HepG2 (cell line): ENCODE data around the gene LANCL2. TPM values are rescaled to one million over a fixed set of nuclear protein-coding genes. Genes with fewer than 3 reads are reported as not detected.

Experiments used
- ATAC-seq: fragments of 200-7000 bp; cut with Tn5 transposase; 3 replicates; pipeline ENCODE4 v1.9.1; 2020; ENCODE audit warnings: mild to moderate bottlenecking, moderate library complexity
- BruUV-seq: library from RNA; stranded (reverse); fragments of 400-500 nt; replicated peaks from 2 replicates; lab custom pipeline; 2021; lab: Mats Ljungman, UMichigan
- CTCF ChIA-PET: fragments of 300-600 bp; formaldehyde crosslinking; extraction: SDS; loops from one replicate; lab custom pipeline; 2021; ENCODE audit warnings: low total read pairs, inconsistent platforms, low intra/inter-chr PET ratio; lab: Yijun Ruan, JAX
- POLR2A ChIA-PET: fragments of 350-600 bp; sonication (Branson Sonifier 250); formaldehyde crosslinking; loops from one replicate; lab custom pipeline; 2020; ENCODE audit warnings: antibody characterized with exemption, inconsistent platforms; lab: Yijun Ruan, JAX
- DNase-seq: peaks from one replicate; pipeline ENCODE4 v3.0.0-alpha.2; 2015; ENCODE audit warnings: low spot score
- FAIRE-seq: peaks from 3 replicates; lab custom pipeline; 2011; peaks lifted over from hg19 to GRCh38; lab: Jason Lieb, UNC
- H2AFZ ChIP-seq: one replicate; pipeline ENCODE4 v1.6.1; 2011; ENCODE audit warnings: low read length, inconsistent platforms
- H3K27ac ChIP-seq: fragments of 300-600 bp; 3 replicates; pipeline ENCODE4 v1.8.0; 2011; ENCODE audit warnings: mixed run types, mild to moderate bottlenecking, mixed read lengths, low read length, inconsistent platforms; ENCODE audit not compliant: insufficient read depth; ENCODE audit errors: extremely low read length
- H3K27me3 ChIP-seq, 2 experiments: fragments of 200-600 bp in 1 of 2; 2 replicates in 1 of 2; 3 replicates in 1 of 2; pipeline versions ENCODE4 v1.6.0 to v1.8.0; 2011; ENCODE audit warnings: low read length in 2 of 2, mild to moderate bottlenecking in 2 of 2, moderate library complexity in 2 of 2, inconsistent platforms in 1 of 2; ENCODE audit not compliant: insufficient read depth in 2 of 2, control insufficient read depth in 1 of 2
- H3K36me3 ChIP-seq, 2 experiments: fragments of 200-600 bp in 1 of 2; replicated peaks in 1 of 2; 2 replicates in 1 of 2; 3 replicates in 1 of 2; pipeline versions ENCODE4 v1.5.1 to v1.8.0; 2011; ENCODE audit warnings: low read length in 2 of 2, inconsistent platforms in 1 of 2; ENCODE audit not compliant: insufficient read depth in 2 of 2, control insufficient read depth in 1 of 2
- H3K4me1 ChIP-seq: 2 replicates; pipeline ENCODE4 v1.5.1; 2012; ENCODE audit warnings: low read length, inconsistent platforms; ENCODE audit not compliant: insufficient read depth
- H3K4me2 ChIP-seq: 2 replicates; pipeline ENCODE4 v1.6.0; 2011; ENCODE audit warnings: low read depth, low read length, inconsistent platforms
- H3K4me3 ChIP-seq, 3 experiments: fragments of 200-600 bp in 1 of 3; sonication (generic), shearing (Covaris generic) in 1 of 3; replicated peaks in 1 of 3; 2 replicates each; pipeline ENCODE4 v1.5.1; 2011 to 2016; ENCODE audit warnings: low read length in 3 of 3, inconsistent platforms in 2 of 3, low read depth in 2 of 3, mild to moderate bottlenecking in 2 of 3, control low read depth in 1 of 3, mixed read lengths in 1 of 3; ENCODE audit not compliant: insufficient read depth in 1 of 3
- H3K79me2 ChIP-seq: one replicate; pipeline ENCODE4 v1.6.1; 2011; ENCODE audit warnings: low read length, inconsistent platforms; ENCODE audit not compliant: insufficient read depth
- H3K9ac ChIP-seq: 2 replicates; pipeline ENCODE4 v1.6.0; 2011; ENCODE audit warnings: mild to moderate bottlenecking, low read depth, low read length, inconsistent platforms; ENCODE audit not compliant: insufficient read depth
- H3K9me3 ChIP-seq: 2 replicates; pipeline ENCODE4 v1.5.1; 2012; ENCODE audit warnings: mild to moderate bottlenecking, low read length
- H4K20me1 ChIP-seq: 2 replicates; pipeline ENCODE4 v1.6.0; 2011; ENCODE audit warnings: inconsistent platforms, mild to moderate bottlenecking, low read length, moderate library complexity; ENCODE audit not compliant: insufficient read depth
- CREB1 ChIP-seq, 2 experiments: fragments of 450-650 bp in 1 of 2; IDR thresholded peaks; 2 replicates each; pipeline ENCODE4 v1.6.1; 2016 to 2017; ENCODE audit warnings: control low read depth in 1 of 2, mild to moderate bottlenecking in 1 of 2, missing compliant biosample characterization in 1 of 2, missing genetic modification characterization in 1 of 2
- GTF2F1 ChIP-seq: fragments of 150-350 bp; IDR thresholded peaks from 2 replicates; pipeline ENCODE4 v1.6.1; 2014; ENCODE audit warnings: low read length
- MEIS2 ChIP-seq: sonication (generic); formaldehyde crosslinking; IDR thresholded peaks from 2 replicates; pipeline ENCODE4 v1.9.0; 2021; ENCODE audit warnings: mild to moderate bottlenecking, missing genetic modification reagents
- MYC ChIP-seq: sonication (generic); formaldehyde crosslinking; IDR thresholded peaks from 2 replicates; pipeline ENCODE4 v1.9.0; 2021; ENCODE audit warnings: missing genetic modification reagents, borderline replicate concordance
- TEAD3 ChIP-seq: optimal IDR thresholded peaks from 2 replicates; pipeline ENCODE3; 2016; ENCODE audit warnings: borderline replicate concordance
- TOPORS ChIP-seq: sonication (generic); formaldehyde crosslinking; IDR thresholded peaks from 2 replicates; pipeline ENCODE4 v1.8.0; 2023; ENCODE audit warnings: mild to moderate bottlenecking, missing genetic modification reagents
- ZNF496 ChIP-seq: sonication (generic); formaldehyde crosslinking; IDR thresholded peaks from 2 replicates; pipeline ENCODE4 v1.8.1; 2023; ENCODE audit warnings: mild to moderate bottlenecking, moderate library complexity, missing genetic modification reagents; ENCODE audit not compliant: insufficient replicate concordance
- ZNF790 ChIP-seq: sonication (generic); formaldehyde crosslinking; IDR thresholded peaks from 2 replicates; pipeline ENCODE4 v1.8.0; 2022; ENCODE audit warnings: missing genetic modification reagents, mild to moderate bottlenecking, borderline replicate concordance
- WGBS: methylation state at CpG from one replicate; pipeline ENCODE4 v1.1.6; 2017; ENCODE audit warnings: low lambda C conversion rate; 5-methylcytosine and 5-hydroxymethylcytosine counted together
- in situ Hi-C: cut with HindIII; loops from 2 replicates; pipeline ENCODE4 v1.10.0; 2017; ENCODE audit warnings: low pct_unique_long_range_greater_than_20kb; ENCODE audit not compliant: extremely low pct_ligation_motif_present
- intact Hi-C: fragments of 100-400 bp; cut with micrococcal nuclease; formaldehyde crosslinking; loops from one replicate; pipeline ENCODE4 v1.10.0; 2022; ENCODE audit not compliant: unreplicated experiment
- polyA plus RNA-seq, 8 experiments: library from polyadenylated mRNA; depleted of rRNA in 3 of 8; stranded (reverse) in 7 of 8; unstranded in 1 of 8; fragments of >200 nt; fragmentation: Illumina TruSeq in 4 of 8; extraction: Trizol in 4 of 8; gene quantifications; 2 replicates each; pipeline versions ENCODE4 v1.2.1 to v1.2.3, GENCODE V29; 2011 to 2016; ENCODE audit warnings: low read depth in 4 of 8, missing spikeins in 1 of 8, mixed read lengths in 1 of 8; ENCODE audit not compliant: insufficient read depth in 1 of 8
- total RNA-seq, 5 experiments: library from RNA; depleted of rRNA; stranded (reverse); fragments of >200 nt; fragmentation: Illumina TruSeq; extraction: Trizol; gene quantifications; 2 replicates each; pipeline ENCODE4 v1.2.3, GENCODE V29; 2016; ENCODE audit warnings: low read depth in 1 of 5
- TF ChIP-seq, protein P1 (sequence below): sonication (generic); IDR thresholded peaks from 2 replicates; pipeline ENCODE4 v1.6.1; 2016; ENCODE audit warnings: low read depth, borderline replicate concordance
- TF ChIP-seq, protein P2 (sequence below): IDR thresholded peaks from 2 replicates; pipeline ENCODE4 v1.6.1; 2018; ENCODE audit warnings: missing genetic modification reagents, mild to moderate bottlenecking, missing compliant biosample characterization
- TF ChIP-seq, protein P3 (sequence below): sonication (generic); formaldehyde crosslinking; IDR thresholded peaks from 2 replicates; pipeline ENCODE4 v1.8.1; 2023; ENCODE audit warnings: mild to moderate bottlenecking, missing genetic modification reagents
- TF ChIP-seq, protein P4 (sequence below): sonication (generic); formaldehyde crosslinking; IDR thresholded peaks from 2 replicates; pipeline ENCODE4 v1.5.0; 2020; ENCODE audit warnings: mild to moderate bottlenecking, missing genetic modification reagents

LANCL2 gene
- total and polyA plus RNA-seq, 2 of the 13 experiments (the other 11 are each of a cell fraction or from before 2014, with no cell fraction given) = 10.0 to 13.8 TPM

DNA sequence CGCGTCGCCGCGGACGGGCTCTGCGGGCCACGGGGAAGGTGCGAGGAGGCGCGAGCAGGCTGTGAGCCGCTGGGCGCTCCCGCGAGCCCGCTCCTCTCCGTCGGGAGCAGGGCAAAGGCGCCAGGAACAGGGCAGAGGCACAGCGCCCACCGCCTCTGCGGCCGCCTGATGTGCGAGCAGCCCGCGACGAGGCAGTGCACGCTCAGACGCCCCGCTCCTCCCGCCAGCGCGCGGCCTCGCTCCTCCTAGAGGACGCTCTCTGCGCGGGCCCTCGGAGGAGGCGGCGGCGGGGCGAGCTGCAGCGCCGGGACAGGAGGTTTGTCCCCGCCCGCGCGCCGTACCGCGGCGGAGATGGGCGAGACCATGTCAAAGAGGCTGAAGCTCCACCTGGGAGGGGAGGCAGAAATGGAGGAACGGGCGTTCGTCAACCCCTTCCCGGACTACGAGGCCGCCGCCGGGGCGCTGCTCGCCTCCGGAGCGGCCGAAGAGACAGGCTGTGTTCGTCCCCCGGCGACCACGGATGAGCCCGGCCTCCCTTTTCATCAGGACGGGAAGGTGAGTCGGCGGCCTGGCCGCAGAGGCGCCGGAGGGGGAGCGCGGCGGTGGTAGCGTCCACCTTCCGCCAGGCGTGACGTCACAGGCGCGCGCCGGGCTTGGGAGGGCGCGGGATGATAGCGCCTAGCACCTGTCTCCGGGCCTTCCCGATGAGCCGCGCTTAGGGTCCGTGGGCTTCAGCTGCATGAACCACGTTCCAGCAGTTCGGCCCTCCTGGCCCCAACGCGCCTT lies 731 bp downstream of the LANCL2 start (continued):
- TF ChIP-seq, protein P1, sequence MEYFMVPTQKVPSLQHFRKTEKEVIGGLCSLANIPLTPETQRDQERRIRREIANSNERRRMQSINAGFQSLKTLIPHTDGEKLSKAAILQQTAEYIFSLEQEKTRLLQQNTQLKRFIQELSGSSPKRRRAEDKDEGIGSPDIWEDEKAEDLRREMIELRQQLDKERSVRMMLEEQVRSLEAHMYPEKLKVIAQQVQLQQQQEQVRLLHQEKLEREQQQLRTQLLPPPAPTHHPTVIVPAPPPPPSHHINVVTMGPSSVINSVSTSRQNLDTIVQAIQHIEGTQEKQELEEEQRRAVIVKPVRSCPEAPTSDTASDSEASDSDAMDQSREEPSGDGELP = peak; percentile 46; the same call in 1 of the 2 replicates
- TF ChIP-seq MEIS2 (peak; percentile 65), TOPORS (CRISPR knock-in tag) (0 out of 2 replicates have a peak, but pooled peaks have one; percentile 89), TEAD3 (CRISPR knock-in tag) (peak; percentile 46), GTF2F1 (no peak), ZNF496 (CRISPR knock-in tag) (no peak)
- TF ChIP-seq, protein P2, sequence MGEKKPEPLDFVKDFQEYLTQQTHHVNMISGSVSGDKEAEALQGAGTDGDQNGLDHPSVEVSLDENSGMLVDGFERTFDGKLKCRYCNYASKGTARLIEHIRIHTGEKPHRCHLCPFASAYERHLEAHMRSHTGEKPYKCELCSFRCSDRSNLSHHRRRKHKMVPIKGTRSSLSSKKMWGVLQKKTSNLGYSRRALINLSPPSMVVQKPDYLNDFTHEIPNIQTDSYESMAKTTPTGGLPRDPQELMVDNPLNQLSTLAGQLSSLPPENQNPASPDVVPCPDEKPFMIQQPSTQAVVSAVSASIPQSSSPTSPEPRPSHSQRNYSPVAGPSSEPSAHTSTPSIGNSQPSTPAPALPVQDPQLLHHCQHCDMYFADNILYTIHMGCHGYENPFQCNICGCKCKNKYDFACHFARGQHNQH (CRISPR knock-in tag) = peak; percentile 77; the same call in 1 of the 2 replicates

DNA sequence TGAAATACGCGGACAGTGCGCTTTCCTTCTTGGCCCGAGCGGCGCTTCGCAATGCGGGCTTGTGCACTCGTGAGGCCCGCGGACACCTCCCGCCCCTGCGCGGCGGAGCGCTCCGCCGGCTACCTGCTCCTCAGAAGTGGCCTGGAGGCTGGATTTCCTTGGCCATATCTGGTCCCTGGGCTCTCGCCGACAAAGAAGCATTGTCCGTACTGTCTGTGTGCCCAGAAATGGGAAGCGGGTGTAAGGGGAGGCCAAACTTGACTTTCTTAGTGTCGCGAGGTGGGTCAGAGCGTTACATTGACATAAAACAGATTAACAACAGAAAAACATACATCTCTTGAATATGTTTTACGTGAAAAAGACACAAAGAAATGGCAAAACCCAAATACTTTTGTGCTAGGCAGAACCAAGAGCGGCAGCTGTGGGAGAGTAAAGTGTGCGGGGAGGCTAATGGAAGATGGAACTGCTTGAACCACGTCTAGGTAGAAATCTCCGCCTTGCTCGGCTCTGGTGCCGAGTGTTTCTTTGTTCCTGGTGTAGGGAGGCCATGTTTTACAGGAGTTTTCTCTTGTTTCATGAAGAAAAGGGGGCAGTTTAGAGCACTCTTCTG lies 1.4 kb downstream of the LANCL2 start:
- under 1% methylated on average over 14 of the region's 32 CpGs for WGBS
- TF ChIP-seq, protein P3, sequence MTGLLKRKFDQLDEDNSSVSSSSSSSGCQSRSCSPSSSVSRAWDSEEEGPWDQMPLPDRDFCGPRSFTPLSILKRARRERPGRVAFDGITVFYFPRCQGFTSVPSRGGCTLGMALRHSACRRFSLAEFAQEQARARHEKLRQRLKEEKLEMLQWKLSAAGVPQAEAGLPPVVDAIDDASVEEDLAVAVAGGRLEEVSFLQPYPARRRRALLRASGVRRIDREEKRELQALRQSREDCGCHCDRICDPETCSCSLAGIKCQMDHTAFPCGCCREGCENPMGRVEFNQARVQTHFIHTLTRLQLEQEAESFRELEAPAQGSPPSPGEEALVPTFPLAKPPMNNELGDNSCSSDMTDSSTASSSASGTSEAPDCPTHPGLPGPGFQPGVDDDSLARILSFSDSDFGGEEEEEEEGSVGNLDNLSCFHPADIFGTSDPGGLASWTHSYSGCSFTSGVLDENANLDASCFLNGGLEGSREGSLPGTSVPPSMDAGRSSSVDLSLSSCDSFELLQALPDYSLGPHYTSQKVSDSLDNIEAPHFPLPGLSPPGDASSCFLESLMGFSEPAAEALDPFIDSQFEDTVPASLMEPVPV (CRISPR knock-in tag) = 0 out of 2 replicates have a peak, but pooled peaks have one; percentile 78
- TF ChIP-seq CREB1 (IDR thresholded peaks at IDR 0.05) (no peak), CREB1 (CRISPR knock-in tag; IDR thresholded peaks at IDR 0.05) (peak; percentile 92; the same call in 1 of the 2 replicates), MYC (CRISPR knock-in tag) (peak; percentile 48; the same call in 1 of the 2 replicates), ZNF790 (CRISPR knock-in tag) (no peak)
- TF ChIP-seq, protein P4, sequence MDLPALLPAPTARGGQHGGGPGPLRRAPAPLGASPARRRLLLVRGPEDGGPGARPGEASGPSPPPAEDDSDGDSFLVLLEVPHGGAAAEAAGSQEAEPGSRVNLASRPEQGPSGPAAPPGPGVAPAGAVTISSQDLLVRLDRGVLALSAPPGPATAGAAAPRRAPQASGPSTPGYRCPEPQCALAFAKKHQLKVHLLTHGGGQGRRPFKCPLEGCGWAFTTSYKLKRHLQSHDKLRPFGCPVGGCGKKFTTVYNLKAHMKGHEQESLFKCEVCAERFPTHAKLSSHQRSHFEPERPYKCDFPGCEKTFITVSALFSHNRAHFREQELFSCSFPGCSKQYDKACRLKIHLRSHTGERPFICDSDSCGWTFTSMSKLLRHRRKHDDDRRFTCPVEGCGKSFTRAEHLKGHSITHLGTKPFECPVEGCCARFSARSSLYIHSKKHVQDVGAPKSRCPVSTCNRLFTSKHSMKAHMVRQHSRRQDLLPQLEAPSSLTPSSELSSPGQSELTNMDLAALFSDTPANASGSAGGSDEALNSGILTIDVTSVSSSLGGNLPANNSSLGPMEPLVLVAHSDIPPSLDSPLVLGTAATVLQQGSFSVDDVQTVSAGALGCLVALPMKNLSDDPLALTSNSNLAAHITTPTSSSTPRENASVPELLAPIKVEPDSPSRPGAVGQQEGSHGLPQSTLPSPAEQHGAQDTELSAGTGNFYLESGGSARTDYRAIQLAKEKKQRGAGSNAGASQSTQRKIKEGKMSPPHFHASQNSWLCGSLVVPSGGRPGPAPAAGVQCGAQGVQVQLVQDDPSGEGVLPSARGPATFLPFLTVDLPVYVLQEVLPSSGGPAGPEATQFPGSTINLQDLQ (CRISPR knock-in tag) = no peak

More for the DNA sequence above, 1.4 kb downstream of the LANCL2 start:
- Histone ChIP-seq H3K9me3 (no peaks in the 10 kb centered on the region), H3K79me2 (peaks cover 24% of the 10 kb centered on the region), H4K20me1 (no peaks in the 10 kb centered on the region), H3K36me3 (no peaks in the 10 kb centered on the region; a peak in 1 of 5 replicates), H3K27me3 (no peaks in the 10 kb centered on the region; a peak in 1 of 5 replicates), H3K4me2 (peak overlapping the region; percentile 82), H3K9ac (peak overlapping the region; percentile 100), H3K4me1 (peaks cover 44% of the 10 kb centered on the region), H3K4me3 (peak overlapping the region; percentile 98 to 99 (median 98)), H3K27ac (peak overlapping the region; percentile 99), H2AFZ (no peak overlapping the region)
- ATAC-seq (peak; percentile 45), FAIRE-seq (no peak), DNase-seq (peak; percentile 25)
- ChIA-PET CTCF (no interaction called here), POLR2A (interaction anchor here (1.0 to 1.9 kb wide), 11 partner anchors 9 to 740 kb away, joined by 3 to 8 read pairs (median 4); partner anchors contain the start of genes CHCHD2 and SEC61G)
- in situ Hi-C loops (no loop called here), intact Hi-C loops (loop anchor here (2.0 kb wide), 1 partner anchor 48 kb away; no protein-coding TSS in a partner anchor)
- BruUV-seq = TSS peak; percentile 59
